SHP77 treated with DMSO at 0.1 percent for 48 hours (cell line): ENCODE data around the gene SDHAF4.
"Not testable (repeated sequence)": the region's sequence is repeated elsewhere in the genome, so short reads cannot be mapped to it uniquely, and the experiment has no call there.

Source experiments
- DNase-seq: peaks from one replicate; lab custom pipeline; 2025; lab: John Stamatoyannopoulos, UW

Gene SDHAF4

DNA sequence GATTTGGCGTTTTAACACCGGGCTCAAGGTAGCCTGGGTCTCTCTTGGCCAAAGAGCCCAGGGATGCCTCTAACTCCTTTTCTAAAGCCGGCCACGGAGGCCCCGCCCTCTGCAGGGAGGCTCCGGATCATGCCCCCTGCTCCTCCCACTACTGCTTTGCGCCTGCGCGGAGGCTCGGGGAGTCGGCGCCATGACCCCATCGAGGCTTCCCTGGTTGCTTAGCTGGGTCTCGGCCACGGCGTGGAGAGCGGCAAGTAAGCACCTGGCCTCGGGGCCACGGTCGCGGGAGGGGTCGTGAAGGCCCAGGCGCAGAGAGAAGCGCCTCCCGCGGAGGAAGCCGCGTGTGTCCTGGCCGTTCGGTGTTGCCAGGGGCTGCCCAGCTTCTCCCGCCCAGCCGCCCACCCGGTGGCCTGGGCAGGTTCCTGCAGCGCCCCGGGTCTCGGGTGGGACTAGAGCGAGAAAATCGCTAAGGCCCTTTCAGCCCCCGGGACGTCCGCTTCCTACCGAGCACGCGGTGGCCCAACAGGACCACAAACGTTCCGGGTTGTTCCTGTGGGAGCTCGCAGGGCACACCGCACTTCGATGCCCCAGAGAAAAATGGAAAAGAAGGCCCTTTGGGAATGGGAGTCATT lies at the start of gene SDHAF4:
Gene SDHAF4, plus strand, starts transcription at position 180 of the 632 bp plus-strand sequence. Its CDS starts 11 bp downstream, at position 191.
- peak; percentile 83 for DNase-seq

DNA sequence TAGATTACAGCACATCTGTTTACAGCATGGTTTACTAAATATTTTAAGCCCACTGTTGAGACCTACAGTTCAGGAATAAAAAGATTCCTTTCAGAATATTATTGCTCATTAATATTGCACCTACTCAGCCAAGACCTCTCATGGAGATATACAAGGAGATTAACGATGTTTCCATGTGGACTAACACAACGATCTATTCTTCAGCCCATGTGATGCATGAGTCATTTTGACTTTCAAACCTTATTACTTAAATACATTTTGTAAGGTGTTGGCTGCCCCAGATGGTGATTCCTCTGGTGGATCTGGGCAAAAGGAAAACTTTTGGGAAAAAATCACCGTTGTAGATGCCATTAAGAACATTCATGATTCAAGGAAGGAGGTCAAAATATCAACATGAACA lies 48.0 kb upstream of the SDHAF4 start:
- no peak for DNase-seq

DNA sequence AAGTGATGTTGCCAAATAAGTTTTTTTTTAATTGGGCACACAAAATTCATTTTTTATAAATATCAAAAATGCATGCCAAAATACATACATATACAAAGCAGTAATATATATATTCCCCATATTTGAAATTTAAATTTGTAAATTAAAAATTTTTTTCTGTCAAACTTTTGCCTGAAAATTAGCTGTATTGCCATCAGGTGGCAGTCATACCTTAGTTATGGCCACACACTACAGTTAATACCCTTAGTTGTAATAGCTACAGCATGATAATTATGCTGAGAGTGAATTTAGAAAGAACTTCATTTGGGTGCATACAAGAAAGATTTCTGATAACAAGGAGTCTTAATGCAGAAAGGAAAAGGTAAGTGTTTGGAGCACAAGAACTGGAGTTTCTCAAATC lies 46.2 kb upstream of the SDHAF4 start:
- no peak for DNase-seq

GRCh38 chr6:70524721-70525286 lies 41.9 kb upstream of the SDHAF4 start:
- no peak for DNase-seq

- no peak for DNase-seq
Observed at GRCh38 chr6:70527071-70527737, 39.5 kb upstream of the SDHAF4 start.

- no peak for DNase-seq
Observed at GRCh38 chr6:70530023-70530422, 36.7 kb upstream of the SDHAF4 start.

DNA sequence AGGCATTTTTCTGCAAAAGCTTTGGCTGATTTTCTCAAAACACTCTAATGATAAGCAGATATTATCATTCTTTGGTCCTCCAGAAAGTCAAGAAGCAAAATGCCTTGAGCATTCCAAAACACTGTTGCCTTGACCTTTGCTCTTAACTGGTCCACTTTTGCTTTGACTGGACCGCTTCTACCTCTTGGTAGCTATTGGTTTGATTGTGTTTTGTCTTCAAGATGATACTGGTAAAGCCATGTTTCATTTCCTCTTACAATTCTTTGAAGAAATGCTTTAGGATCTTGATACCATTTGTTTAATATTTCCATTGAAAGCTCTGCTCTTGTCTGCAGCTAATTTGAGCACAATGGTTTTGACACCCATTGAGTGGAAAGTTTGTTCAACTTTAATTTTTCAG lies 35.6 kb upstream of the SDHAF4 start:
- DNase-seq: no peak

GRCh38 chr6:70537266-70537665 lies 29.5 kb upstream of the SDHAF4 start:
- DNase-seq: no peak

GRCh38 chr6:70538376-70538775 lies 28.4 kb upstream of the SDHAF4 start:
- DNase-seq: no peak

GRCh38 chr6:70547313-70547712 lies 19.4 kb upstream of the SDHAF4 start:
- DNase-seq: no peak

DNA sequence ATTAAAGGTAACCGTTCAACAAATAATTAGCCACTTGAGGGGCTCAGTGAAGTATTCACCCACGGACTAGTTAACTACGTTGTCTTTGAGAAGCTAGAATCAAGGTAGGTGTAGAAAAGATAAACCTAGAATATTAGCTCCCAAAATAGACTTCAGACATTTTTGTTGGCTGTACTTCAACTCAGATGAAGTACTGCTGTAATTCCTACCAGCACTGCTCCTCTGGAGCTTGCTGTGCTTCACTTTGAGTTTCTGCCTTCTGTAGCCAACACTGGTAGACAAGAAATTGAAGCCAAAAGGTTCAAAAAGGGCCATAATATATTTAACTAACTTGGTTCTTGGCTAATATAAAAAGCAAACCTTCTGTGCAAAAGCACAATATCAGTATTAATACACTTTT lies 18.8 kb upstream of the SDHAF4 start:
- no peak for DNase-seq

DNA sequence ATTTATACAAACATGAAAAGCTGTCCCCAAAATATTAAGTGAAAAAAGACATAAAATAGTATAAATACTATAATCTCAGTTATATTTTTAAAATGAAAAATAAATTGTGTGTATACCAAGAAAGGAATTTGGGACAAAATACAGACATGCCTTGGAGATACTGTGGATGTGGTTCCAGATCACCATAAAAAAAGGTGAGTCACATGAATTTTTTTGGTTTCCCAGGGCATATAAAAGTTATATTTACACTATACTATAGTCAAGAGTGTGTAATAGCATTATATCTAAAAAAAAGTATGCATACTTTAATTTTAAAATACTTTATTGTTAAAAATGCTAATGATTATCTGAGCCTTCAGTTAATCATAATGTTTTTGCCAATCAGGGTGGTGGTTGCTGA lies 17.4 kb upstream of the SDHAF4 start:
- no peak for DNase-seq

DNA sequence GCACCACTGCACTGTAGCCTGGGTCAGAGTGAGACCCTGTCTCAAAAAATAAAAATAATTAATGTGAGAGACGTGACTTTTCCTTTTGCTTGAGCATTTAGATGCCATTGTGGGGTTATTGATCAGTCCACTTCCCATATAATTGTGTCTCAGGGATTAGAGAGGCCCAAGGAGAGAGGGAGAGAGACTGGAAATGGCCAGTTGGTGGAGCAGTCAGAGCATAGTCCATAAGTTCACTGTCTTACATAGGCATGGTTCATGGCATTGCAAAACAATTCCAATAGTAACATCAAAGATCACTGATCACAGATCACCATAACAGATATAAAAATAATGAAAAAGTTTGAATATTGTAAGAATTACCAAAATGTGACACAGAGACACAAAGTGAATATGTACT lies 15.2 kb upstream of the SDHAF4 start:
- no peak for DNase-seq

DNA sequence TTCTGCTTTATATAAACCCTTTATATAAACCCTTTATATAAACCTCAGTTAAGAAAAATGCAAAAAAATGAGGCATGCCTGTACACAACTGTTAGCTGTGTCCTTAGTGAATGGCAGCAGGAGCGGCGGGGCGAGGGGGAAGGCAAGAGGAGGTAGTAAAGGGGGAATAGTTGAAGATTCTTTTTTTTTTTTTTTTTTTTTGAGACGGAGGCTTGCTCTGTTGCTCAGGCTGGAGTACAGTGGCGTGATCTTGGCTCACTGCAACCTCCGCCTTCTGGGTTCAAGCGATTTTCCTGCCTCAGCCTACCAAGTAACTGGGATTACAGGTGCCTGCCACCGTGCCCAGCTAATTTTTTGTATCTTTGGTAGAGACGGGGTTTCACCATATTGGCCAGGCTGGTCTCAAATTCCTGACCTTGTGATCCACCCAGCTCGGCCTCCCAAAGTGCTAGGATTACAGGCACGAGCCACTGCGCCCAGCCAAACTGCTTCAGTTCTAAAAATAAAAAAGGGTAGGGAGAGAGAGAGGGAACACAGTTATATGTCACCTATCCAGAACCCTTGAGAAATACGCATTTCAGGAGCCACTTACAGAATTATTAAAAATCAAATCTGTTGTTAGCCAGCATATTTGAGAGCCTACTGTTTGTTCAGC lies 14.3 kb upstream of the SDHAF4 start:
- not testable (repeated sequence) for DNase-seq

- no peak for DNase-seq
Observed at GRCh38 chr6:70552974-70553373, 13.8 kb upstream of the SDHAF4 start.

GRCh38 chr6:70557998-70558397 lies 8.7 kb upstream of the SDHAF4 start:
- DNase-seq: no peak

DNA sequence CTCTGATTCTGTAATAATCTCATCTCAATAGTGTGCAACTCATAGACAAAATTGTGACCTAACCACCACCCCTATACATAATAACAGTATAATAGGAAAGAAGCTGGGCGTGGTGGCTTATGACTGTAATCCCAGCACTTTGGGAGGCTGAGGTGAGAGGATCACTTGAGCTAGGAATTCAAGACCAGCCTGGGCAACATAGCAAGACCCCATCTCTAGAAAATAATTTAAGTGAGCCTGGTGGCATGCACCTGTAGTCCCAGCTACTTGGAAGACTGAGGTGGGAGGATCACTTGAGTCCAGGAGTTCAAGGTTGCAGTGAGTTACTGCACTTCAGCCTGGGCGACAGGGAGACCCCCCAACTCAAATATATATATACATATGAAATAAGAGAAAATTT lies 4.3 kb upstream of the SDHAF4 start:
- DNase-seq: not testable (repeated sequence)

- DNase-seq: no peak
Observed at GRCh38 chr6:70563530-70563929, 3.2 kb upstream of the SDHAF4 start.

DNA sequence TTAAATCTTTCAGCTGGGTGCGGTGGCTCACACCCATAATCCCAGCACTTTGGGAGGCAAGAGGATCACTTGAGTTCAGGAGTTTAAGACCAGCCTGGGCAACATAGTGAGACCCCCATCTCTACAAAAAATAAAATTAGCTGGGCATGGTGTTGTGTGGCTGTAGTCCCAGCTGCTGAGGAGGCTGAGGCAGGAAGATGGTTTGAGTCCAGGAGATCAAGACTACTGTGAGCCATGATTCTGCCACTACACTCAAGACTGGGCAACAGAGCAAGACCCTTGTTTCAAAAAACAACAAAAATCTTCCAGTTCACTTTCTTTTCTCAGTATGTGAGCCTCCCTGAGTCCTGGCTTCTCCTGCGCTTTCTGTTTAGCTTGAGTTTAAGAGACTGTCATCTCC lies 7.9 kb downstream of the SDHAF4 start:
- no peak for DNase-seq

DNA sequence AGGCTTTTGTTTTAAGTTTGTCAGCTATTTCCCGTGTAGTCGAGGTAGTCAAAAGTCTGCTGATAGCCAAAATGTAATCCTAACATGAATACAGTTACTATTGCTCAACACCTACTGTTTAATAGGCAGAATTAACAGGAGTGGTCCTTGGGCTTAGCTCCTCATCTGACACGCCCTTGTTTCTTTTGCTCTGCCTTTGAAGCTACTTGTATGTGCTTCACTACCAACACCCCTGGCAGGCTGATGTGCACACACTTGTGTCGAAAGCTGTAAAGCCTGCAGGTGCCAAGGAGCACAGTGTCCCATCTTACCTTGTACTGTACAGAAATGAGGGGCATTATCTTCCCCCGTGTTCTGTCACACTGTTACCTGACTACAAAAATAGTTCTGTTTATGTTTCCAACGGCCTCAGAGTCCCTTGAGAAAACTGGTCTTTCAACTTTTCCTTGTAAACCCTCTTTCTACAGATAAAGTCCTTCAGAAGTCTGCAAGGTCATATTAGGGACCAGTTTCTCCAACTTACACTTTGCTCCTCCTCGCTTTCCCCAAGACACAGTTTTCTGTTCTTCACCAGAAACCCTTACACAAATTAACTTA lies 9.3 kb downstream of the SDHAF4 start:
- DNase-seq: no peak

GRCh38 chr6:70586114-70586513 lies 19.4 kb downstream of the SDHAF4 start:
- no peak for DNase-seq

DNA sequence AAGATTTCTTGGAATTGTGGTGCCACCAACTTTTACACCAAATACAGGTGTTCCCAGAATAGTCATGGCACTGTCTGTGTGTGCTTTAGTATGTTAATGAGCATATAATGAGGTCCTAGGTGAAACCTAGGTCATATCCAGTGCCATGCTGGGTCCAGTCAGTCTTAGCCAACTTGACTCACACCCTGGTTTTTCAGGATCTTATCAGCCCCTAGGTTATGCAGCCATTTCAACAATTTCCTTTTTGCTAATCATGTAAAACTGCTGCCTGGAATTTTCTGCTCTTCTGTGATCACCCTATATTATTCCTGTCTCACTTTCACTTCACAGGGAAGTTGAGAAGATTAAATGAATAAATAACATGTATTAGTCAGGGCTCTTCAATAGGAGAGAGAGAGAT lies 23.7 kb downstream of the SDHAF4 start:
- DNase-seq: no peak
